Muscle layer of colon (tissue), 2 donors: Measurements from ENCODE around the gene NDE1.
"Not testable (repeated sequence)": the region's sequence is repeated elsewhere in the genome, so short reads cannot be mapped to it uniquely, and the experiment has no call there.

Experiments
- H3K27ac ChIP-seq: one replicate; pipeline ENCODE4 v1.7.0; 2013; ENCODE audit warnings: low read depth, mild to moderate bottlenecking, low read length, moderate library complexity
- H3K27me3 ChIP-seq, 2 donors: one replicate each; pipeline ENCODE4 v1.7.0; 2013; ENCODE audit warnings: low read length in 2 of 2, mild to moderate bottlenecking in 2 of 2; ENCODE audit not compliant: insufficient read depth in 2 of 2, control insufficient read depth in 1 of 2
- H3K36me3 ChIP-seq: one replicate; pipeline ENCODE4 v1.7.0; 2013; ENCODE audit warnings: mild to moderate bottlenecking, low read length; ENCODE audit not compliant: insufficient read depth
- H3K4me1 ChIP-seq: one replicate; pipeline ENCODE4 v1.7.0; 2013; ENCODE audit warnings: mild to moderate bottlenecking, low read length; ENCODE audit not compliant: insufficient read depth
- H3K4me3 ChIP-seq, 2 donors: one replicate each; pipeline ENCODE4 v1.7.0; 2013; ENCODE audit warnings: low read length in 2 of 2, low read depth in 1 of 2, mild to moderate bottlenecking in 1 of 2, moderate library complexity in 1 of 2
- H3K9ac ChIP-seq: one replicate; pipeline ENCODE4 v1.7.0; 2013; ENCODE audit warnings: low read length
- H3K9me3 ChIP-seq: one replicate; pipeline ENCODE4 v1.7.0; 2013; ENCODE audit warnings: mild to moderate bottlenecking, low read length
- donor health status: abdominal sarcoma.
- donor health status: Adenocarcinoma of cecum.

Gene NDE1

GRCh38 chr16:15658149-15658548, 8.1 kb downstream of the NDE1 start:
- H3K27ac ChIP-seq, result no peak overlapping the region
- H3K36me3 ChIP-seq, result no peaks in the 10 kb centered on the region
- H3K27me3 ChIP-seq, result no peaks in the 10 kb centered on the region
- peaks cover 9% of the 10 kb centered on the region for H3K4me1 ChIP-seq
- H3K9me3 ChIP-seq, result no peaks in the 10 kb centered on the region
- no peak overlapping the region for H3K4me3 ChIP-seq
- no peak overlapping the region for H3K9ac ChIP-seq

GRCh38 chr16:15658556-15658955, 8.5 kb downstream of the NDE1 start:
- Histone ChIP-seq H3K9me3 (no peaks in the 10 kb centered on the region), H3K9ac (no peak overlapping the region), H3K27ac (no peak overlapping the region), H3K27me3 (no peaks in the 10 kb centered on the region), H3K4me1 (peaks cover 5% of the 10 kb centered on the region), H3K4me3 (no peak overlapping the region), H3K36me3 (no peaks in the 10 kb centered on the region)

GRCh38 chr16:15660203-15660601, 10.2 kb downstream of the NDE1 start:
- no peaks in the 10 kb centered on the region for H3K4me1 ChIP-seq
- no peaks in the 10 kb centered on the region for H3K9me3 ChIP-seq
- H3K36me3 ChIP-seq, result peaks cover 5% of the 10 kb centered on the region
- H3K27ac ChIP-seq, result no peak overlapping the region
- no peak overlapping the region for H3K9ac ChIP-seq
- no peak overlapping the region for H3K4me3 ChIP-seq
- H3K27me3 ChIP-seq, result no peaks in the 10 kb centered on the region

- peaks cover 41% of the 10 kb centered on the region for H3K36me3 ChIP-seq
- no peak overlapping the region for H3K4me3 ChIP-seq
- H3K9ac ChIP-seq, result no peak overlapping the region
- no peaks in the 10 kb centered on the region for H3K9me3 ChIP-seq
- no peaks in the 10 kb centered on the region for H3K4me1 ChIP-seq
- H3K27ac ChIP-seq, result no peak overlapping the region
- no peaks in the 10 kb centered on the region for H3K27me3 ChIP-seq
These were observed 15.1 kb downstream of the NDE1 start for GRCh38 chr16:15665107-15665506.

- H3K4me3 ChIP-seq, result no peak overlapping the region
- H3K9ac ChIP-seq, result no peak overlapping the region
- peaks cover 52% of the 10 kb centered on the region for H3K36me3 ChIP-seq
- H3K9me3 ChIP-seq, result no peaks in the 10 kb centered on the region
- peaks cover 1% of the 10 kb centered on the region for H3K4me1 ChIP-seq
- H3K27ac ChIP-seq, result no peak overlapping the region
- no peaks in the 10 kb centered on the region for H3K27me3 ChIP-seq
These were observed 17.2 kb downstream of the NDE1 start for GRCh38 chr16:15667091-15667742.

GRCh38 chr16:15671530-15672117, 21.6 kb downstream of the NDE1 start:
- Histone ChIP-seq H3K9ac (no peak overlapping the region), H3K9me3 (no peaks in the 10 kb centered on the region), H3K27me3 (no peaks in the 10 kb centered on the region), H3K4me3 (no peak overlapping the region), H3K36me3 (peaks cover 36% of the 10 kb centered on the region), H3K4me1 (peaks cover 16% of the 10 kb centered on the region), H3K27ac (peak overlapping the region; percentile 4)

GRCh38 chr16:15672127-15672513, 22.1 kb downstream of the NDE1 start:
- not testable (repeated sequence) for H3K9me3 ChIP-seq, H3K27me3 ChIP-seq, H3K4me3 ChIP-seq
- peaks cover 34% of the 10 kb centered on the region for H3K36me3 ChIP-seq
- H3K27ac ChIP-seq, result peak overlapping the region; percentile 4
- H3K4me1 ChIP-seq, result peaks cover 16% of the 10 kb centered on the region
- H3K9ac ChIP-seq, result peak overlapping the region; percentile 21

- no peaks in the 10 kb centered on the region for H3K27me3 ChIP-seq
- peak overlapping the region; percentile 59 for H3K27ac ChIP-seq
- no peak overlapping the region for H3K4me3 ChIP-seq
- H3K36me3 ChIP-seq, result peaks cover 30% of the 10 kb centered on the region
- H3K9me3 ChIP-seq, result no peaks in the 10 kb centered on the region
- peak overlapping the region; percentile 21 for H3K9ac ChIP-seq
- peaks cover 16% of the 10 kb centered on the region for H3K4me1 ChIP-seq
These were observed 22.6 kb downstream of the NDE1 start for GRCh38 chr16:15672514-15673167.

GRCh38 chr16:15674571-15674970, 24.5 kb downstream of the NDE1 start:
- Histone ChIP-seq H3K4me3 (no peak overlapping the region), H3K9me3 (no peaks in the 10 kb centered on the region), H3K27me3 (no peaks in the 10 kb centered on the region), H3K9ac (no peak overlapping the region), H3K27ac (no peak overlapping the region), H3K36me3 (peaks cover 26% of the 10 kb centered on the region), H3K4me1 (peaks cover 16% of the 10 kb centered on the region)

- no peaks in the 10 kb centered on the region for H3K9me3 ChIP-seq
- H3K4me1 ChIP-seq, result peaks cover 16% of the 10 kb centered on the region
- peaks cover 15% of the 10 kb centered on the region for H3K36me3 ChIP-seq
- H3K27me3 ChIP-seq, result no peaks in the 10 kb centered on the region
- H3K27ac ChIP-seq, result no peak overlapping the region
- H3K4me3 ChIP-seq, result no peak overlapping the region
- no peak overlapping the region for H3K9ac ChIP-seq
These were observed 26.5 kb downstream of the NDE1 start for GRCh38 chr16:15676506-15676905.

GRCh38 chr16:15677447-15677846, 27.4 kb downstream of the NDE1 start:
- peaks cover 12% of the 10 kb centered on the region for H3K4me1 ChIP-seq
- peaks cover 13% of the 10 kb centered on the region for H3K36me3 ChIP-seq
- H3K27ac ChIP-seq, result no peak overlapping the region

More at GRCh38 chr16:15677447-15677846, 27.4 kb downstream of the NDE1 start:
- no peaks in the 10 kb centered on the region for H3K27me3 ChIP-seq
- H3K4me3 ChIP-seq, result no peak overlapping the region
- H3K9me3 ChIP-seq, result no peaks in the 10 kb centered on the region
- no peak overlapping the region for H3K9ac ChIP-seq
